ENCODE data around the gene NHSL2. TPM values are rescaled to one million over a fixed set of nuclear protein-coding genes. Genes with fewer than 3 reads are reported as not detected.

NHSL2 gene
- total and polyA plus RNA-seq, 4 donors: 1.4 to 9.9 (median 4.7) TPM

- TF ChIP-seq CTCF (IDR thresholded peaks at IDR 0.05; ENCODE audit: control extremely low read depth, extremely low read depth): no peak
- no peaks in the 10 kb centered on the region for H3K9me3 ChIP-seq (ENCODE audit: control insufficient read depth in 4 of 4, insufficient read depth in 3 of 4, low read length in 3 of 4)
- no peak overlapping the region for H3K27ac ChIP-seq (ENCODE audit: low read depth in 1 of 2, low read length in 1 of 2)
- WGBS, 2 donors: 86 to 100% methylated on average over 2 of the region's 2 CpGs
- no peak for DNase-seq
- no peak for ATAC-seq (ENCODE audit: insufficient read depth, low FRiP score)
- H3K36me3 ChIP-seq (ENCODE audit: control insufficient read depth in 4 of 4, insufficient read depth in 4 of 4, low read length in 4 of 4): no peaks in the 10 kb centered on the region
- no peak overlapping the region for H3K4me3 ChIP-seq
- no peaks in the 10 kb centered on the region for H3K27me3 ChIP-seq (ENCODE audit: control insufficient read depth in 3 of 3, insufficient read depth in 3 of 3, low read length in 2 of 3)
- no peaks in the 10 kb centered on the region for H3K4me1 ChIP-seq (ENCODE audit: control insufficient read depth in 5 of 5, insufficient read depth in 5 of 5, low read length in 5 of 5)
- H3K9ac ChIP-seq (ENCODE audit: insufficient read depth in 1 of 2, low read length in 2 of 2): no peak overlapping the region
Observed at GRCh38 chrX:71993371-71993770, 82.7 kb downstream of the NHSL2 start.

GRCh38 chrX:71994601-71995000 is 84.0 kb downstream of the NHSL2 start:
- Histone ChIP-seq H3K36me3 (ENCODE audit: control insufficient read depth in 4 of 4, insufficient read depth in 4 of 4, low read length in 4 of 4) (no peaks in the 10 kb centered on the region), H3K27ac (ENCODE audit: low read depth in 1 of 2, low read length in 1 of 2) (no peak overlapping the region), H3K9ac (ENCODE audit: insufficient read depth in 1 of 2, low read length in 2 of 2) (no peak overlapping the region), H3K4me1 (ENCODE audit: control insufficient read depth in 5 of 5, insufficient read depth in 5 of 5, low read length in 5 of 5) (no peaks in the 10 kb centered on the region), H3K4me3 (no peak overlapping the region), H3K9me3 (ENCODE audit: control insufficient read depth in 4 of 4, insufficient read depth in 3 of 4, low read length in 3 of 4) (no peaks in the 10 kb centered on the region), H3K27me3 (ENCODE audit: control insufficient read depth in 3 of 3, insufficient read depth in 3 of 3, low read length in 2 of 3) (peaks cover 0 to 7% (median 5%) of the 10 kb centered on the region in 3 donors)
- no peak for DNase-seq
- no peak for TF ChIP-seq CTCF (IDR thresholded peaks at IDR 0.05; ENCODE audit: control extremely low read depth, extremely low read depth)
- no peak for ATAC-seq (ENCODE audit: insufficient read depth, low FRiP score)
- WGBS, 2 donors: 74 to 100% methylated on average over 2 of the region's 2 CpGs

GRCh38 chrX:71995122-71995521 is 84.5 kb downstream of the NHSL2 start:
- H3K4me3 ChIP-seq: no peak overlapping the region
- no peak overlapping the region for H3K9ac ChIP-seq (ENCODE audit: insufficient read depth in 1 of 2, low read length in 2 of 2)
- ATAC-seq (ENCODE audit: insufficient read depth, low FRiP score): no peak
- WGBS, 2 donors: 58 to 63% methylated on average over 2 of the region's 2 CpGs
- no peak for DNase-seq
- H3K4me1 ChIP-seq (ENCODE audit: control insufficient read depth in 5 of 5, insufficient read depth in 5 of 5, low read length in 5 of 5): no peaks in the 10 kb centered on the region
- H3K27me3 ChIP-seq (ENCODE audit: control insufficient read depth in 3 of 3, insufficient read depth in 3 of 3, low read length in 2 of 3): peaks cover 0 to 7% (median 5%) of the 10 kb centered on the region in 3 donors
- no peak for TF ChIP-seq CTCF (IDR thresholded peaks at IDR 0.05; ENCODE audit: control extremely low read depth, extremely low read depth)
- no peaks in the 10 kb centered on the region for H3K9me3 ChIP-seq (ENCODE audit: control insufficient read depth in 4 of 4, insufficient read depth in 3 of 4, low read length in 3 of 4)
- no peak overlapping the region for H3K27ac ChIP-seq (ENCODE audit: low read depth in 1 of 2, low read length in 1 of 2)
- no peaks in the 10 kb centered on the region for H3K36me3 ChIP-seq (ENCODE audit: control insufficient read depth in 4 of 4, insufficient read depth in 4 of 4, low read length in 4 of 4)

GRCh38 chrX:71996136-71996535 is 85.5 kb downstream of the NHSL2 start:
- no peak for DNase-seq
- no peak overlapping the region for H3K27ac ChIP-seq (ENCODE audit: low read depth in 1 of 2, low read length in 1 of 2)
- H3K4me1 ChIP-seq (ENCODE audit: control insufficient read depth in 5 of 5, insufficient read depth in 5 of 5, low read length in 5 of 5): no peaks in the 10 kb centered on the region
- no peak for ATAC-seq (ENCODE audit: insufficient read depth, low FRiP score)
- TF ChIP-seq CTCF (IDR thresholded peaks at IDR 0.05; ENCODE audit: control extremely low read depth, extremely low read depth): no peak
- peaks cover 0 to 7% (median 5%) of the 10 kb centered on the region in 3 donors for H3K27me3 ChIP-seq (ENCODE audit: control insufficient read depth in 3 of 3, insufficient read depth in 3 of 3, low read length in 2 of 3)
- no peaks in the 10 kb centered on the region for H3K36me3 ChIP-seq (ENCODE audit: control insufficient read depth in 4 of 4, insufficient read depth in 4 of 4, low read length in 4 of 4)
- H3K9ac ChIP-seq (ENCODE audit: insufficient read depth in 1 of 2, low read length in 2 of 2): no peak overlapping the region
- no peak overlapping the region for H3K4me3 ChIP-seq
- H3K9me3 ChIP-seq (ENCODE audit: control insufficient read depth in 4 of 4, insufficient read depth in 3 of 4, low read length in 3 of 4): no peaks in the 10 kb centered on the region
- WGBS, 2 donors: 53 to 62% methylated on average over 3 of the region's 3 CpGs
